Endothelial cell of umbilical vein (primary cell): ENCODE results near the gene NFATC1. TPM values are rescaled to one million over a fixed set of nuclear protein-coding genes. Genes with fewer than 3 reads are reported as not detected.

ENCODE experiments used
- BruUV-seq: library from RNA; stranded (reverse); fragments of 400-500 nt; replicated peaks from 2 replicates; lab custom pipeline; 2021; lab: Mats Ljungman, UMichigan
- CTCF ChIA-PET: fragments of 300-600, 350-600 bp; sonication (Branson Sonifier 250); formaldehyde crosslinking; loops from one replicate; lab custom pipeline; 2021; ENCODE audit warnings: antibody characterized with exemption, inconsistent platforms; lab: Charles Lee
- POLR2A ChIA-PET: fragments of 300-600, 350-600 bp; sonication (Branson Sonifier 250); formaldehyde crosslinking; loops from one replicate; lab custom pipeline; 2021; ENCODE audit warnings: antibody characterized with exemption, inconsistent platforms; lab: Charles Lee
- DNase-seq: peaks from one replicate; pipeline ENCODE4 v3.0.0-alpha.2; 2011; ENCODE audit warnings: low read depth, low spot score
- FAIRE-seq: peaks from 2 replicates; lab custom pipeline; 2011; peaks lifted over from hg19 to GRCh38; lab: Jason Lieb, UNC
- H2AFZ ChIP-seq: 2 replicates; pipeline ENCODE4 v1.6.0; 2012; ENCODE audit warnings: low read depth, low read length, control low read depth, inconsistent platforms
- H3K27ac ChIP-seq: 2 replicates; pipeline ENCODE4 v1.5.1; 2011; ENCODE audit warnings: low read depth, mild to moderate bottlenecking, control low read depth, low read length, moderate library complexity; ENCODE audit not compliant: insufficient read depth
- H3K27me3 ChIP-seq, 2 experiments: 2 replicates each; pipeline versions ENCODE4 v1.6.0 to v1.6.1; 2011; ENCODE audit warnings: low read length in 2 of 2, mixed read lengths in 1 of 2; ENCODE audit not compliant: control insufficient read depth in 2 of 2, insufficient read depth in 2 of 2
- H3K36me3 ChIP-seq, 2 experiments: 2 replicates in 1 of 2; 3 replicates in 1 of 2; pipeline ENCODE4 v1.5.1; 2011; ENCODE audit warnings: low read length in 2 of 2, mild to moderate bottlenecking in 1 of 2, moderate library complexity in 1 of 2; ENCODE audit not compliant: control insufficient read depth in 2 of 2, insufficient read depth in 2 of 2; ENCODE audit errors: extremely low read depth in 1 of 2
- H3K4me1 ChIP-seq: 3 replicates; pipeline ENCODE4 v1.5.1; 2011; ENCODE audit warnings: mild to moderate bottlenecking, low read length; ENCODE audit not compliant: control insufficient read depth, insufficient read depth; ENCODE audit errors: extremely low read depth
- H3K4me2 ChIP-seq: 2 replicates; pipeline ENCODE4 v1.6.1; 2011; ENCODE audit warnings: low read length, control low read depth, mixed read lengths; ENCODE audit not compliant: insufficient read depth
- H3K4me3 ChIP-seq, 3 experiments: fragments of 200-600 bp in 1 of 3; sonication (generic), shearing (Covaris generic) in 1 of 3; replicated peaks in 1 of 3; 2 replicates each; pipeline ENCODE4 v1.5.1; 2011 to 2016; ENCODE audit warnings: control low read depth in 3 of 3, low read length in 3 of 3, mild to moderate bottlenecking in 2 of 3, inconsistent platforms in 1 of 3, low read depth in 1 of 3, moderate library complexity in 1 of 3; ENCODE audit not compliant: insufficient read depth in 1 of 3
- H3K79me2 ChIP-seq: 2 replicates; pipeline ENCODE4 v1.6.0; 2012; ENCODE audit warnings: low read length, inconsistent platforms; ENCODE audit not compliant: control insufficient read depth, insufficient read depth
- H3K9ac ChIP-seq: replicated peaks from 2 replicates; pipeline ENCODE3; 2011; ENCODE audit warnings: low read length, control low read depth; ENCODE audit not compliant: insufficient read depth; ENCODE audit errors: extremely low read depth
- H3K9me1 ChIP-seq: replicated peaks from 3 replicates; pipeline ENCODE4 v1.6.0; 2011; ENCODE audit warnings: mild to moderate bottlenecking, low read length; ENCODE audit not compliant: control insufficient read depth, insufficient read depth; ENCODE audit errors: extremely low read depth
- H3K9me3 ChIP-seq: replicated peaks from 2 replicates; pipeline ENCODE4 v1.5.1; 2012; ENCODE audit warnings: low read length, inconsistent platforms; ENCODE audit not compliant: control insufficient read depth, insufficient read depth
- H4K20me1 ChIP-seq: replicated peaks from 2 replicates; pipeline ENCODE3; 2011; ENCODE audit warnings: mild to moderate bottlenecking, low read length; ENCODE audit not compliant: control insufficient read depth, insufficient read depth; ENCODE audit errors: extremely low read depth
- EZH2 ChIP-seq: IDR thresholded peaks from 2 replicates; pipeline ENCODE4 v1.6.1; 2012; ENCODE audit warnings: borderline replicate concordance, low read depth, mild to moderate bottlenecking, moderate library complexity, low read length, inconsistent platforms; ENCODE audit not compliant: severe bottlenecking
- FOS ChIP-seq: IDR thresholded peaks from 2 replicates; pipeline ENCODE4 v1.6.1; 2011; ENCODE audit warnings: mild to moderate bottlenecking, low read length, moderate library complexity, borderline replicate concordance; ENCODE audit not compliant: insufficient read depth
- GATA2 ChIP-seq: IDR thresholded peaks from 2 replicates; pipeline ENCODE4 v1.7.0; 2011; ENCODE audit warnings: low read depth, mild to moderate bottlenecking, moderate library complexity, mixed read lengths, low read length; ENCODE audit not compliant: insufficient read length, insufficient read depth
- POLR2A ChIP-seq: IDR thresholded peaks from 2 replicates; pipeline ENCODE4 v1.6.1; 2012; ENCODE audit warnings: low read depth, mild to moderate bottlenecking, control low read depth, low read length
- POLR2AphosphoS5 ChIP-seq: IDR thresholded peaks from 2 replicates; pipeline ENCODE4 v1.6.1; 2012; ENCODE audit warnings: low read depth, mild to moderate bottlenecking, control low read depth, low read length, moderate library complexity; ENCODE audit not compliant: insufficient read depth
- dilution Hi-C: fragments of 300-500 bp; cut with MboI; formaldehyde crosslinking; loops from one replicate; pipeline ENCODE4 v1.15.0; 2019; ENCODE audit warnings: low sequenced_read_pairs; ENCODE audit not compliant: extremely low pct_ligation_motif_present
- intact Hi-C: fragments of 100-400 bp; cut with micrococcal nuclease; formaldehyde crosslinking; loops from one replicate; pipeline ENCODE4 v1.10.0; 2022
- polyA plus RNA-seq, 4 experiments: library from polyadenylated mRNA; depleted of rRNA in 3 of 4; stranded (reverse) in 3 of 4; unstranded in 1 of 4; fragments of >200 nt; gene quantifications; 2 replicates each; pipeline versions ENCODE4 v1.2.1 to v1.2.3, GENCODE V29; 2011 to 2012; ENCODE audit warnings: missing spikeins in 1 of 4
- total RNA-seq: library from RNA; stranded (reverse); gene quantifications from 2 replicates; pipeline ENCODE4 v1.2.3, GENCODE V29; 2021
- TF ChIP-seq, protein P1 (sequence below): IDR thresholded peaks from 2 replicates; pipeline ENCODE4 v1.6.1; 2011; ENCODE audit not compliant: insufficient read depth, insufficient read length
- TF ChIP-seq, protein P2 (sequence below), 2 donors: IDR thresholded peaks; 1 replicate in 1 of 2; 2 replicates in 1 of 2; pipeline ENCODE4 v1.5.1; 2011; ENCODE audit warnings: low read length in 2 of 2, mild to moderate bottlenecking in 2 of 2, moderate library complexity in 2 of 2, control low read depth in 1 of 2, inconsistent platforms in 1 of 2, low read depth in 1 of 2; ENCODE audit not compliant: insufficient read depth in 1 of 2; ENCODE audit errors: extremely low read depth in 1 of 2

NFATC1 gene
- total and polyA plus RNA-seq, 2 donors (not counting 3 experiments of a cell fraction or from before 2014, with no cell fraction given): 11.1 to 30.0 TPM

DNA sequence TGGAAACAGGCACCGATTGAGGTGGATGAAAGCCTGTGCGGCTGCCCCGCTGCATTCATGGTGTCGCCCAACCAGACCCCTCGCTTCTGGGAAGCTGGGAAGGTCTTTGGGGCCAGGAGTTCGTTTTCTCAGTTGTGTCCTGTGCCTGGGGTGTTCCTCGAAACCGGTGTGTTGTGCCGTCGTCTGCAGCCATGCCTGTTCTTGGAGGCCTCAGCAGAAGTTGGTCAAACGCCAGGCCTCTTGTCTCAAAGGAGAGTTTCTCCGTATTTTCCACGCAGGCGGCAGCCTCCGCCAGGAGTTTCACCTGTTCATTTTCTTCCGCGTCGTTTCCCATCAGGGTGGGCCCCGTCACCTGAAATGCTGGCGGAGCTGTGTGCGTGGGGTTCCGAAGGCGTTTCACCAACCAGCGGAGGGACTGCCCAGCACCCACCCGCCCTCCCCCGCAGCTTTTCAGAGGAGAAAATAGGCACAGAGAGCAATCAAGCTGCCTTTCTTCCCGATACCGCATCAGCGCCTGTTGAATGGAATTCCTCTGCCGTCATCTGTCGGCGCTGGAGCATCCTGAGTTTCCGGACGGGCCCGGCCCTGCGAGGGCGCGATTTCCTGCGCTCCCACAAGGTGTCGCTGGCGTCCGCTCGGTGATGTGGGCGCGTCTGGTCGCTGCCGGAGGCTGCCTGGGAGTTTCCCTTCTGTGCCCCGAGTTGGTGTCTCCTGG, 17.0 kb upstream of the NFATC1 start:
- ChIA-PET POLR2A (no interaction called here), CTCF (interaction anchor here (0.6 to 6.3 kb wide), 13 partner anchors 10 to 780 kb away, joined by 3 to 62 read pairs (median 4); no protein-coding TSS in a partner anchor)
- dilution Hi-C loops: no loop called here
- no peak overlapping the region for H3K4me3 ChIP-seq
- intact Hi-C loops: loop anchor here (1.0 to 5.0 kb wide), 3 partner anchors 266 to 609 kb away; partner anchors contain the start of genes CTDP1 and TXNL4A
- BruUV-seq: no TSS peak
- H3K27ac ChIP-seq: no peak overlapping the region
- H2AFZ ChIP-seq: no peak overlapping the region
- FAIRE-seq (peak; percentile 72), DNase-seq (peak; percentile 74)
- no peaks in the 10 kb centered on the region for H3K27me3 ChIP-seq
- H3K36me3 ChIP-seq: no peaks in the 10 kb centered on the region
- no peaks in the 10 kb centered on the region for H3K4me1 ChIP-seq
- H3K79me2 ChIP-seq: no peaks in the 10 kb centered on the region
- TF ChIP-seq POLR2A: no peak
- TF ChIP-seq, protein P1, sequence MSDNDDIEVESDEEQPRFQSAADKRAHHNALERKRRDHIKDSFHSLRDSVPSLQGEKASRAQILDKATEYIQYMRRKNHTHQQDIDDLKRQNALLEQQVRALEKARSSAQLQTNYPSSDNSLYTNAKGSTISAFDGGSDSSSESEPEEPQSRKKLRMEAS: no peak
- no peak for TF ChIP-seq EZH2
- TF ChIP-seq POLR2AphosphoS5: no peak
- TF ChIP-seq, protein P2, sequence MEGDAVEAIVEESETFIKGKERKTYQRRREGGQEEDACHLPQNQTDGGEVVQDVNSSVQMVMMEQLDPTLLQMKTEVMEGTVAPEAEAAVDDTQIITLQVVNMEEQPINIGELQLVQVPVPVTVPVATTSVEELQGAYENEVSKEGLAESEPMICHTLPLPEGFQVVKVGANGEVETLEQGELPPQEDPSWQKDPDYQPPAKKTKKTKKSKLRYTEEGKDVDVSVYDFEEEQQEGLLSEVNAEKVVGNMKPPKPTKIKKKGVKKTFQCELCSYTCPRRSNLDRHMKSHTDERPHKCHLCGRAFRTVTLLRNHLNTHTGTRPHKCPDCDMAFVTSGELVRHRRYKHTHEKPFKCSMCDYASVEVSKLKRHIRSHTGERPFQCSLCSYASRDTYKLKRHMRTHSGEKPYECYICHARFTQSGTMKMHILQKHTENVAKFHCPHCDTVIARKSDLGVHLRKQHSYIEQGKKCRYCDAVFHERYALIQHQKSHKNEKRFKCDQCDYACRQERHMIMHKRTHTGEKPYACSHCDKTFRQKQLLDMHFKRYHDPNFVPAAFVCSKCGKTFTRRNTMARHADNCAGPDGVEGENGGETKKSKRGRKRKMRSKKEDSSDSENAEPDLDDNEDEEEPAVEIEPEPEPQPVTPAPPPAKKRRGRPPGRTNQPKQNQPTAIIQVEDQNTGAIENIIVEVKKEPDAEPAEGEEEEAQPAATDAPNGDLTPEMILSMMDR (IDR thresholded peaks at IDR 0.05; ENCODE audit: extremely low read depth in 1 of 2, insufficient read depth in 1 of 2, low read depth in 1 of 2, low read length in 2 of 2): peak; percentile 99
- no peak for TF ChIP-seq GATA2
- no peak for TF ChIP-seq FOS
- no peak overlapping the region for H3K9ac ChIP-seq
- no peak overlapping the region for H3K4me2 ChIP-seq
- H4K20me1 ChIP-seq: no peaks in the 10 kb centered on the region
- H3K9me3 ChIP-seq: no peaks in the 10 kb centered on the region
- H3K9me1 ChIP-seq: no peaks in the 10 kb centered on the region
